GM12875 (cell line): Measurements from ENCODE around the gene MTHFSD.

Source experiments
- H3K4me3 ChIP-seq: one replicate; pipeline ENCODE4 v1.5.1; 2011; ENCODE audit warnings: low read depth, low read length, control low read depth
- CTCF ChIP-seq: IDR thresholded peaks from 2 replicates; pipeline ENCODE4 v1.5.1; 2011; ENCODE audit warnings: low read depth, mild to moderate bottlenecking, control low read depth, inconsistent platforms, low read length, moderate library complexity, borderline replicate concordance; ENCODE audit not compliant: insufficient read depth

MTHFSD gene

GRCh38 chr16:86542756-86543750 lies 12.0 kb downstream of the MTHFSD start:
- no peak overlapping the region for H3K4me3 ChIP-seq
- TF ChIP-seq CTCF, result no peak

DNA sequence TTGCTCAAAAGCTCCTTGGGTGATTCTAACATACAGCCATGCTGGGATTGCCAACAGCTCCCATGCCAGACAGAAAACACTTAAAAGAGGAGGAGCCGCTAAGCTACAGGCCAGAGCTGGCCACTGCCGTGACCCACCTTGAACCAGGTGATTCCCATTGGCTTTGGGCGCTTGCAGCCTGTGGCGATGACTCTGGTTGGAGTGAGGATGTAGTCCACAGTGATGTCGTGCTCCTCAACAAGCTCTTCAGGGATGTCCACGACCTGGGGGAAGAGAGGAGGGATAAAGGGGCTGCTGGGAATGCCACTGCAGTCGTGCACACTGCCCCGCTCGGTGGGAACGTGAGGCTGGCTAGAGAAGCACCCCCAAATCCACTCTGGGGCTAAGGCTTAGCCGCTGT lies 13.5 kb downstream of the MTHFSD start:
- no peak overlapping the region for H3K4me3 ChIP-seq
- no peak for TF ChIP-seq CTCF

- TF ChIP-seq CTCF, result no peak
- H3K4me3 ChIP-seq, result no peak overlapping the region
Observed at GRCh38 chr16:86540894-86541293, 14.1 kb downstream of the MTHFSD start.

DNA sequence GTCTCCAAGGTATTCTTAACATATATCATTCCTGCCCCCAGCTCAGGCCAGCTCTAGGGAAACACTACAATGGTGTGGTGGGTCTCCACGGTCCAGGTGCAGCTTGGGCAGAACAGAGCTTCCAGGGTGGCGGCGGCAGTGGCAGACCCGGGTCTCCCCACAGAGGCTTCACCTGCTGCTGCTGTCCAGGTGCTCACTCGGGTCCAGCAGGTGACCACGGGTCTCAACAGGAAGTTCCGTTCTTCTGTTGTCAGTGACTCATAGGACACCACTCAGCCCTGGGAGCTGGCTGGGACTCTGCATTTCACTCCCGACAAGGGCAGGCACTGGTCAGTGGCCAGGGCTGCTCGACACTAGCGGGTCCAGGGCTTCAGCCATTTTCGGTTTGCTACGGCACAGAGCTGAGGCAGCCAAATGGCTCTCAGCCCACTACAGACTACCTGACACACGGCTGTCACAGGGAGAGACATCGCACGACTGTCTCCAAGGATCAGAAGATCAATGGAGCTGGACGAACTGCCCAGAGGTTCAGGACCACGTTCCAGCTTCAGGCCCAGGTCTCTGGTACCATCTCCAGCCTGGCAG lies 16.7 kb downstream of the MTHFSD start:
- no peak for TF ChIP-seq CTCF
- H3K4me3 ChIP-seq, result no peak overlapping the region

- H3K4me3 ChIP-seq, result no peak overlapping the region
- no peak for TF ChIP-seq CTCF
Observed at GRCh38 chr16:86537486-86537885, 17.5 kb downstream of the MTHFSD start.

- H3K4me3 ChIP-seq, result no peak overlapping the region
- no peak for TF ChIP-seq CTCF
Observed at GRCh38 chr16:86536621-86537020, 18.4 kb downstream of the MTHFSD start.
